Measurements from ENCODE around the gene TYMP.

DNA sequence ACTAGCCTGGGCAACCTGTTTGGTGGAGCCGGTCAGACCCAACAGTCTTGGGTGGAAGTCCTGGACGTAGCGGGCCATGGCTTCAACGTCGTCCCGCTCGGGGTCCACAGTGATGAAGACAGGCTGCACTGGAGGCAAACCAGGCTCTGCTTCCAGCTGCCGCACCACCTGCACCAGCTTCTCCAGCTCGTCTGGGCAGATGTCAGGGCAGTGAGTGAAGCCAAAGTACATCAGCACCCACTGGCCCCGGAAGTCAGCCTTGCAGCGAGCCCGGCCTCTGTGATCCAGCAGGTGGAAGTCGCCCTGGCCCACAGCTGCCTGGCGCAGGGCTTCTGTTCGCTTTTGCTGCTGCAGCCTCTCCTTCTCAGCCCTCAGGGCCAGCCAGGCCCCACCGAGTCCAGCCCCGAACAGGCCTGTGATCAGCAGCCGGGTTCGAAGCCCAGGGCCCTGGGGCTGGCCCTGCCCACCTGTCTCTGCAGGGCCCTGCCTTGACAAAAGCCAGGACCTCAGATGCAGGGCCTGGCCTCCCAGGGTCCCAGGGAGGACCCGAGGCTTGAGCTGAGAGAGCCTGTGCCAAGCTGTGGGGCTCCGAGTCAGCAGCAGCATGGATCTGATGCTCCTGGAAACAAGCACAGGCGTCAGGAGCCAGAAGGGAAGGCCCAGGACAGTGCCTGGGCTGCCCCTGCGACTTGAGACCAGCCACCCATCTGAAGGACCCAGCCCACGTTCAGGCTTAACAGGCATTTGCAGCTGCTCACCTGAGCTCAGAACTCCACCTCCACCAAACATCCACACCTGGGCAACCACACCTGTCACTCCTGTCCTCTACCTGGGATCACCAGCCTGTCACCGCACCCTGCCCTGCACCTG lies 5.8 kb downstream of the TYMP start:
- no peak for TF ChIP-seq SIRT6 (IDR thresholded peaks at IDR 0.05; ENCODE audit: low read length)
- TF ChIP-seq, protein P1, sequence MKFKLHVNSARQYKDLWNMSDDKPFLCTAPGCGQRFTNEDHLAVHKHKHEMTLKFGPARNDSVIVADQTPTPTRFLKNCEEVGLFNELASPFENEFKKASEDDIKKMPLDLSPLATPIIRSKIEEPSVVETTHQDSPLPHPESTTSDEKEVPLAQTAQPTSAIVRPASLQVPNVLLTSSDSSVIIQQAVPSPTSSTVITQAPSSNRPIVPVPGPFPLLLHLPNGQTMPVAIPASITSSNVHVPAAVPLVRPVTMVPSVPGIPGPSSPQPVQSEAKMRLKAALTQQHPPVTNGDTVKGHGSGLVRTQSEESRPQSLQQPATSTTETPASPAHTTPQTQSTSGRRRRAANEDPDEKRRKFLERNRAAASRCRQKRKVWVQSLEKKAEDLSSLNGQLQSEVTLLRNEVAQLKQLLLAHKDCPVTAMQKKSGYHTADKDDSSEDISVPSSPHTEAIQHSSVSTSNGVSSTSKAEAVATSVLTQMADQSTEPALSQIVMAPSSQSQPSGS (IDR thresholded peaks at IDR 0.05; ENCODE audit: low read length), result no peak
